Measurements from ENCODE around the gene GNAI2.
A peak's percentile ranks its signal among the peaks of the same experiment; 100 is the strongest.
"Not testable (repeated sequence)": the region's sequence is repeated elsewhere in the genome, so short reads cannot be mapped to it uniquely, and the experiment has no call there.

Gene GNAI2

GRCh38 chr3:50204804-50205412 lies 31.1 kb upstream of the GNAI2 start, which contains the start of gene SLC38A3:
Gene SLC38A3, plus strand, starts transcription at chr3:50205271. Its CDS starts 8,929 bp downstream, at chr3:50214200.
- peak; percentile 39 for DNase-seq (ENCODE audit: low spot score)

DNA sequence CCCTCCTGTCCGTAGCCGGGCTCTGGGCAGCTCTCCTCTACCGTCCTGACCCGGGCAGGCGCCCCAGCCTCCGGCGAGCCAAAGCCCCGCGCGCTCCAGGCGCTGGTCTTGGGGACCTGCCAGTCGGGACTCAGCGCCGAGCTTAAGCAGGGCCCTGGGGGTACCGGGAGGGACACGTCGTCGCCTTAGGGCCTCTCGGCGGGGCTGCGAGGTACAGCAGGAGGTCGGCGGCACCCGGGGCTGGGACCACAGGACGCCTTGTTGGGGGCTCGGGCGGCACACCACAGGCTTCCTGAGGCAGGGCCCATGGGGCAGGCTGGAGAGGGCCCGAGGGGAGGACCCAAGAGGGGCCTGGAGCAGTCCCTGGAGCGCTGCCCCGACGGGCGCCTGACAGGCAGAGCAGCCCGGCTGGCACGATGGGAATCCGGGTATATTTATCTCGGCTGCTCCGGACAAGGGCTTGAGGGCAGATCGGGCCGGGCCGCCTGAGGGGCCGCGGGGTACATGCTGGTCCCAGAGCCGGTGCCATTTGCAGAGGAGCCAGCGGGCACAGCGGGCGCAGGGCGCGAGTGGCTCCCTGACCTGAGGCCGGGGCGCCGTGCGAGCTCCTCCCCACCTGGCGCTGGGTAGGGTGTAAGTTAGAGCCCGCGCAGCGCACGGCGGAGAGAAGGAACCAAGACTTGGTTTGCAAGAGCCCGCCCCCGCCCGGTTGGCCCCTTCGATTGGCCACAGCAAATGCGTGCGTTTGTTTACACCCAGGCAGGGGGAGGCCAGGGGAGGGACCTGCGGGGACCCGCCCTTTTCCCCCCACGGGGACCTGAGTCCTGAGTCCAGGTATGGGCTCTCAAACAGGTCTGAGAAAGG lies 30.4 kb upstream of the GNAI2 start:
- no peak for DNase-seq (ENCODE audit: low spot score)

GRCh38 chr3:50207359-50208042 lies 28.5 kb upstream of the GNAI2 start:
- DNase-seq (ENCODE audit: low spot score), result no peak

DNA sequence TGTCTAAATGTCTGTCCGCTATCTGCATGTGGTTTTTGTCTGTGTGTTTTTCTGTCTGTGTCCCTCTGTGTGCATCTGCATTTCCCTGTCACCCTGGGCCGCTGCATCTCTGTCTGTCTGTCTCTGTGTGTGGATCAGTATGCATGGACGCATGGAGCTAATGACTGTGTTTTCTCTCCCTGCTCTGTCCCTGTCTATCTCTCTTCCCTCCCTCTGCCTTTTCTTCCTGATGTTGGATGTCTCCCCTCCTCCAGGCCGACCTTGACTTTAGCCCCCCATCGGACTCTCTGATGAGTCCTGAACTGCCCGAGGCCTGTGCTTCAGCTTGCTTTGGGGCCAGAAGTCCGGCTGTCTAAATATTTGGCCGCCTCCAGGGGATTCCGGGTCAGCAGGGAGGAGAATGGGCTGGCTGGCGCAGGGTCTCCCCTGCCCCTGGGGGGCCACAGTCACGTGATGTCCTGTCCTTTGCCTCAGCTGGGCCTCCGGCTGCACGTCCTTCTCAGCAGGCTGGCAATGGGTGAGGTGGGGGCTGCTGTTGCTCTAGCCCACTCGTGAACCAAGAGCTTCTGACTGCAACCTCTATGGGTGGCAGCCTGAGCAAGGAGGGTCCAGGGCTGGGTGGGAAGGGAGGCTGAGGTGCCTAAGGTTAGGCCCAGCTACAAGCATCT lies 27.2 kb upstream of the GNAI2 start:
- no peak for DNase-seq (ENCODE audit: low spot score)

GRCh38 chr3:50210176-50210509 lies 25.9 kb upstream of the GNAI2 start:
- DNase-seq (ENCODE audit: low spot score), result no peak

DNA sequence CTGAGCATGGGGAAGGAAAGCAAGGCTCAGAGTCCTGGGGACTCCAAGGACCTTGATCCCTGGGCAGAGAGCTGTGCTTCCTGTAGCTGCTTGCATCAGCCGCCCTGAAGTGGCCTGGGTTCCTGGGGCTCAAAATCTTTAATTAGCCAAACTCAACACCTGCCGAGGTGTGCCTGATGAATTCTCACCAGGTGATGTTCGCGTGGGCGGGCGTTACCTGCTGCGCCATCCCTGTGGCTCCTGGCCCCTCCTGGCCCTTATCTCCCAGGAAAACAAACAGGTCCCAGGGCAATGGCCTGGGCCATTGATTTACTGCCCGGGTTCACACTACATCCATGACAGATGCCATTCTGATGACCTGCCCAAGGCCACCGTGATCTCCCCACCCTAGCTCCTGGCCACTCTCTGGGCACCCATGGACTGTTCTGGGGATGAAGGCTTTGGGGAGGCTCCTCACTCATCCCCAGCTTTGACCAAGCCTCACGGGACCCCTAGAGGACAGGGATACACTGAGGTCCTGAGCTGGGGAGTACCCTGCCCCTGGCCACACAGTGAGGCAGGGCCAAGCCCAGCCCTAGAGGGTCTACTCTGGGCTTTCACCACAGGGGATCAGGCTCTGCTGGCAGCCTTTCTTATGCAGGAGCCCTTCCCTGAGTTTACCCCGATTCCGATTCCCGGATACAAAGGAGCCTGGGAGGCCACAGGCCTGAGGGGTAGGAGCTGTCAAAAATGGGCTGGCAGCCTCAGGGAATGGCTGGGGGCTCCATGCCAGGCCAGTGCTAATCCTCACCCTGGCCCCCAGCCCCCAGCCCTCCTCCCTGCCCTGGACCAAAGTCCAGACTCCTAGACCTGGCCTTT lies 25.3 kb upstream of the GNAI2 start:
- DNase-seq (ENCODE audit: low spot score), result no peak

DNA sequence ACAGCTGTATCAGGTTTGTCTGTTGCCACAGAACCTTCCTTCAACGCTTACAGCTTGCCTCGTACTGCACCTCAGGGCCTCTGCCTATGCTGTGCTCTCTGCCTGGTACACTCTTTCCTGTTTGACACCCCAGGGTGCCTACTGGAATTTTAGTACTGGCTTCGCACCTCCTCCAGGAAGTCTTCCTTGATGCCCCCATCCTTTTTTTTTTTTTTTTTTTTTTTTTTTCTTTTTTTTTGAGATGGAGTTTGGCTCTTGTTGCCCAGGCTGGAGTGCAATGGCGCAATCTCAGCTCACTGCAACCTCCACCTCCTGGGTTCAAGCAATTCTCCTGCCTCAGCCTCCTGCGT lies 24.7 kb upstream of the GNAI2 start:
- not testable (repeated sequence) for DNase-seq (ENCODE audit: low spot score)

GRCh38 chr3:50211930-50212329 lies 24.1 kb upstream of the GNAI2 start:
- peak; percentile 83 for DNase-seq (ENCODE audit: low spot score)

DNA sequence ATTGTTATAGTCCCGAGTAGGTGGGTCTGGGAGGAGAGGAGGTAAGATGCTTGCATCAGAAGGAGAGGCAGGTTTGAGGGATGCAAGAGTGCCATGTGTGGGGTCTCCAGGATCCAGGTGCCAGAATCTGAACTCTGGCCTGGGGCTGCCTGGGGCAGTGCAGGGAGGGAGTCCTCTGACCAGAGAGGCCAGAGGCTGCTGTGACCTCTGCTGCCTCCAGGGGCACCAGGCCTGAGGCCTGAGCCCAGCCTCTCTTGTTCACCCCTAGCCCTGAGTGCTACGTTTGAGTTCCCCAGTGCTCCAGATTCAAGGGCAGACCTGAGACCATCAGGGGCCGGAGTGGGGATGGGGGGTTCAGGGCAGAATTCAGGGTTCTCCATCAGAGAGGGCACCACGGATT lies 23.5 kb upstream of the GNAI2 start:
- DNase-seq (ENCODE audit: low spot score), result no peak

GRCh38 chr3:50212971-50213370 lies 23.0 kb upstream of the GNAI2 start:
- DNase-seq (ENCODE audit: low spot score), result no peak

DNA sequence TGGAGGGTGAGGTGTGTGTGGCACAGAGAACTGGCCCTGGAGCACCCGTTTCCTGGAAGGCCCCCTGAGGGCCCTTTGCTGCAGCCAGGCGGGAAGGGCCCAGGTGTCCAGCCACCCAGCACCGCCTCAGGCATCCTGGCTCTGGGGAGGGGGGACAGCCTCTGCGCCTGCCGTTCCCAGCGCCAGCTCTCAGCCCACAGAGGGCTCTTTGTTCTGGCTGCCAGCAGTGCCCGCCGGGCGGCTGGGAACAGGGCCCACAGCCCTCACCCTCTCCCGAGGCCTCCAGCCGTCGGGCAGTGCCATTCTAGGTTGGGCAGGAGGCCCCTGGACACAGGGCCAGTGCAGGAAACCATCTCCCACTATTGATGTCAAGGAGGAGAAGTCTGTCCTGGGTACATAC lies 22.6 kb upstream of the GNAI2 start:
- no peak for DNase-seq (ENCODE audit: low spot score)

DNA sequence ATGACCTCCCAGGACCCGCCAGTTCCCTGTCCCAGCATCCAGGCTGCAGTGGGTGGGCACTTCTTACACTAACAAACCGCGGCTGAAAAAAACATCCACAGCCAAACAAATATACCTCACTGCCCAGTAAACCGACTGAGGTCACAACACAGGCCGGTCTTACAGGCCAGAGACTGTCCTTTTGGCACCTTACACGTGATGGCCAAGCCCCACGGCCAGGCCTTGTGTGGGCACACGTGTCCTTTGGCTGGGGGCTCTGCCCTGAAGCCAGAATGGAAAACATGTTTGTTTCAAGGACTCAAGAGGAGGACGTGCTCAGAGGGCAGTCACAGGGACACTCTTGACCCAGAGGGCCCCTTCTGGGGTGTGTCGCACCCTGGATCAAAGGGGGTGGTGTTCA lies 21.2 kb upstream of the GNAI2 start:
- no peak for DNase-seq (ENCODE audit: low spot score)

GRCh38 chr3:50215529-50215928 lies 20.5 kb upstream of the GNAI2 start:
- DNase-seq (ENCODE audit: low spot score), result no peak

GRCh38 chr3:50217681-50218080 lies 18.3 kb upstream of the GNAI2 start:
- no peak for DNase-seq (ENCODE audit: low spot score)

DNA sequence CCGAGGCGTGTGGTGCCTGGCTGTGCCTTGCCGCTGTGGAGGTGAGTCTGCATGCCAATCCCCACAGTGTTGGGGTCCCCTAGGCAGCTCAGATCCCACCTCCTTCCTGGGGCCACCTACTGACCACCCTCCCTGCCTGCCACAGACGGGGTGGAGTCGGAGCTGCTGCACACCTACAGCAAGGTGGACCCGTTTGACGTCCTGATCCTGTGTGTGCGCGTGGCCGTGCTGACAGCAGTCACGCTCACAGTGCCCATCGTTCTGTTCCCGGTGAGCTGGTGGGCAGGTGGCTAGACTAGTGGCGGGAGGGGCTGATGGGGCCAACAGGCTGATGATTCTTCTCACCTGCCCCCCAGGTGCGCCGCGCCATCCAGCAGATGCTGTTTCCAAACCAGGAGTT lies 17.6 kb upstream of the GNAI2 start:
- DNase-seq (ENCODE audit: low spot score), result no peak

GRCh38 chr3:50219285-50219684 lies 16.7 kb upstream of the GNAI2 start:
- no peak for DNase-seq (ENCODE audit: low spot score)

DNA sequence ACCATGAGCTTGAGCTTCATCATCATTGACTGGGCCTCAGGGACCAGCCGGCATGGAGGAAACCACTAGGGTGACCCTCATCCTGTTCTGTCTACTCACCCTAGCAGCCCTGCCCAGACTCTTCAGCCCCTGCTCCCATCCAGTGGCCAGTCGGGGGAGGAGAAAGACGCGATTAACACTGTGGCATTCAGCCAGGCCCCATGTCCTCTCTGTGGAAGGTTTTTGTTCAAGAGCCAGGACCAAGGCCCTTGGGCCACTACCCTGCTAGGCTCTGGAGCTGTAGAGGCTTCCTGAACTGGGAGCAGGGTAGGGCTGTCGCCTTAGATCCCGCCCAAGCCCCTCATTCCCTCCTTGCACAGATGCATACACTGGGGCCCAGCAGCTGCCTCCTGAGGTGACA lies 15.9 kb upstream of the GNAI2 start:
- no peak for DNase-seq (ENCODE audit: low spot score)

- DNase-seq (ENCODE audit: low spot score), result no peak
These were observed 15.0 kb upstream of the GNAI2 start for GRCh38 chr3:50221051-50221410.

DNA sequence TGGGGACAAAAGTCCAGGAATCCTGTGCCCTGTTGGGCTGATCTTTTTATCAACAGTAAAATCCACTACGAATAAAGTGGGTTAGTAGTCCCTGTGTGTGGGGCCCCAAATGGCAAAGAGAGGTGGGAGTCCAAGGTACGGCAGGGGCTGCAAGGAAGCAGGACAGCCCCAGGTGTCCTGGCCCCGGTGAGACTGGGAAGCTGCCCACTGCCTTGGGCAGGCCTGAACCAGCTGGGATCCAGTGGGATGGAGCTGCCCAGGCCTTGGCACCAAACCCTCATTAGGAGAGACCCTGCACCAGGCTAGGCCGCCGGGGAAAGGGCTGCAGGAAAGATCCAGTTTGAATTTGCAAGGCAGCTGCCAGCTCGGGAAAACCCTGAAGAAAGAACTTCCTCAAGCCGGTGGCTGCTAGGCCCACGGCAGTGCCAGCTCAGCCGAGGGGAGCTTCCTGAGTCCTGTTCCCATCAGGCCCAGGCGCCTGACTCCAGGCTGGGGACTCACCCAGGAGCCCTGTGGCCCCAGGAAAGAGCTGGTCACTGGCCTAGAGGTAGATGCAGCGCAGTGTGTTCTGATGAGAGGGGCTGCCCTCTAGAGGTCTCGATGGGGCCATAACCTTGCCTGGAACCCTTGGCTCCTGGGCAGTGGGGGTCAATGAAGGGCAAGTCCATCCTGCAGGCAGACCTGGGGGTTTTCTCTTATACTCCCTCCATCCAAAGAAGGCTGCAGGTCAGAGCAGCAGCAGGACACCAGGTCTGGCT lies 14.4 kb upstream of the GNAI2 start:
- DNase-seq (ENCODE audit: low spot score), result no peak

DNA sequence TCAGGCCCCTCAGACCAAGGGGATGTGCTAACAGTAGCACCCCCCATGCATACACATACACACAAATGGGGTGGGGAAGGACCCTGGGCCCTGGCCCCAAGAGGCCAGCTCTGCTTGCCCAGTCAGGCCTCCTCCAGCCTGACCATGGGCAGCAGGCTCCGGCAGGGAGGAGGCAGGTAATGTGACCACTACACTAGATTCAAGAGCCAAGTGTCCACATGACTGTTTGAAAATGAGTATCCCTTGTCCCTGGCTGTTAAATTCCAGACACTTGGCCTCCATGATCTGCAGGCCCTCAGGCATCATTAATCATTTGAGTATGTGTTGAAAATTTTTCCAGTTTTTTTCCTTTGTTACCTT lies 13.9 kb upstream of the GNAI2 start:
- no peak for DNase-seq (ENCODE audit: low spot score)

DNA sequence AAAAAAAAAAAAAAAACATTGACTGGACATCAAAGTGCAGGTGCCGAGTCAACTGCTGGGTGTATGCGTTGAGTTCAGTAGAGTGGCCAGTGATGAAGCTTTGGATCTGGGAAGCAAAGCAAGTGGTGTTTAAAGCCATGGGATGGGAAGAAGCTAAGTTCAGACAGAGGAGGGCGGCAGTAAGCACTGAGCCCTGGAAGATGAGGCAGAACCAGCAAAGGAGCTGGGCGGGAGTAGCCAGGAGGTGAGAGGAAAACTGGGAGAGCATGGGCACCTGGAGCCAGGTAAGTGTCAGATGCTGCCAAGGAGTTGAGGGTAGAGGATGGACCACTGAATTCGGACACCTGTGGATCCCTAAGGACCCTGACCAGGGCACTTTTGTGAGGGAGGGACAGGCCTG lies 11.4 kb upstream of the GNAI2 start:
- no peak for DNase-seq (ENCODE audit: low spot score)

Data from GM03348 (cell line).